Fibroblast of skin of right quadriceps (primary cell): ENCODE data around the gene UQCRH.
"Not testable (repeated sequence)": the region's sequence is repeated elsewhere in the genome, so short reads cannot be mapped to it uniquely, and the experiment has no call there.

Source experiments
- DNase-seq: peaks from one replicate; pipeline ENCODE4 v3.0.0-alpha.2; 2013

UQCRH gene

GRCh38 chr1:46334030-46334384 is 30.5 kb downstream of the UQCRH start:
- DNase-seq, result no peak

GRCh38 chr1:46335081-46335480 is 31.6 kb downstream of the UQCRH start:
- no peak for DNase-seq

GRCh38 chr1:46337409-46337808 is 33.9 kb downstream of the UQCRH start:
- DNase-seq, result not testable (repeated sequence)

- DNase-seq, result peak; percentile 94
Measured at GRCh38 chr1:46340404-46341221, 37.1 kb downstream of the UQCRH start, which contains the start of gene NSUN4. TSS of gene NSUN4 (plus strand) at chr1:46340807. CDS start at chr1:46340827, 20 bp downstream.

GRCh38 chr1:46341222-46342083 is 38.0 kb downstream of the UQCRH start:
- no peak for DNase-seq

GRCh38 chr1:46342084-46342656 is 38.7 kb downstream of the UQCRH start:
- DNase-seq, result peak; percentile 38

GRCh38 chr1:46342677-46343350 is 39.3 kb downstream of the UQCRH start:
- no peak for DNase-seq

GRCh38 chr1:46343351-46343695 is 39.8 kb downstream of the UQCRH start:
- no peak for DNase-seq

GRCh38 chr1:46343705-46344104 is 40.2 kb downstream of the UQCRH start:
- DNase-seq, result no peak

- DNase-seq, result no peak
Measured at GRCh38 chr1:46344481-46344880, 41.0 kb downstream of the UQCRH start.

GRCh38 chr1:46345281-46345680 is 41.8 kb downstream of the UQCRH start:
- DNase-seq, result no peak

- DNase-seq, result no peak
Measured at GRCh38 chr1:46352363-46352762, 48.9 kb downstream of the UQCRH start.

GRCh38 chr1:46355920-46356319 is 52.4 kb downstream of the UQCRH start:
- not testable (repeated sequence) for DNase-seq

GRCh38 chr1:46362158-46362557 is 58.7 kb downstream of the UQCRH start:
- no peak for DNase-seq

GRCh38 chr1:46363121-46363520 is 59.6 kb downstream of the UQCRH start:
- DNase-seq, result no peak

GRCh38 chr1:46364612-46365011 is 61.1 kb downstream of the UQCRH start:
- peak; percentile 22 for DNase-seq

- DNase-seq, result not testable (repeated sequence)
Measured at GRCh38 chr1:46365796-46366195, 62.3 kb downstream of the UQCRH start.
